Measurements from ENCODE around the gene SNAI3.

- no peak for TF ChIP-seq POLR2A (IDR thresholded peaks at IDR 0.05)
- TF ChIP-seq CTCF (IDR thresholded peaks at IDR 0.05): no peak
Measured at GRCh38 chr16:88649924-88650748, 36.2 kb downstream of the SNAI3 start.

Measured in heart left ventricle (tissue), 13 donors.